ENCODE data around the gene NTSR2.

Gene NTSR2

GRCh38 chr2:11624893-11625292 is 45.1 kb downstream of the NTSR2 start:
- no peak for DNase-seq

- DNase-seq, result no peak
Measured at GRCh38 chr2:11622611-11623010, 47.4 kb downstream of the NTSR2 start.

DNA sequence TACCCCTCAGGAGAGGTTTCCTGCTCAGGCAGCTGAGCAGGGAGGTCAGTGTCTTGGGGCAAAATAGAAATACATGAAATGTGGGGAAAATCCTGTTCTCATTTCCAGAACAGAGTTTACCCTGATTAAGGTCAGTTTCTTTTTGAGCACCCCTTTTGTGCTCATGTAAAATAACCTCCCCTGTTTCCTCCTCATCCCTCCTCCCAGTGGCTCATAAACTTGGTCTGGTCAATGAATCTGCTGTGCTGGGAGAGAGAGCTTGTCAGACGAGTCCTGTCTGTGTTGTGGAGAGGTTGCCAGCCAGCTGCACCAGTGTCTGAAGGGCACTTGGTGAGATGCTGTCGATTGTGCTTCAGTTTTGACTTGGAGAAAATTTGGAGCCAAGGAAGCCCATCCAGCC is 48.6 kb downstream of the NTSR2 start:
- DNase-seq, result no peak

- no peak for DNase-seq
Measured at GRCh38 chr2:11618708-11619062, 51.3 kb downstream of the NTSR2 start.

- no peak for DNase-seq
Measured at GRCh38 chr2:11617984-11618707, 51.8 kb downstream of the NTSR2 start.

GRCh38 chr2:11617527-11617926 is 52.5 kb downstream of the NTSR2 start:
- no peak for DNase-seq

DNA sequence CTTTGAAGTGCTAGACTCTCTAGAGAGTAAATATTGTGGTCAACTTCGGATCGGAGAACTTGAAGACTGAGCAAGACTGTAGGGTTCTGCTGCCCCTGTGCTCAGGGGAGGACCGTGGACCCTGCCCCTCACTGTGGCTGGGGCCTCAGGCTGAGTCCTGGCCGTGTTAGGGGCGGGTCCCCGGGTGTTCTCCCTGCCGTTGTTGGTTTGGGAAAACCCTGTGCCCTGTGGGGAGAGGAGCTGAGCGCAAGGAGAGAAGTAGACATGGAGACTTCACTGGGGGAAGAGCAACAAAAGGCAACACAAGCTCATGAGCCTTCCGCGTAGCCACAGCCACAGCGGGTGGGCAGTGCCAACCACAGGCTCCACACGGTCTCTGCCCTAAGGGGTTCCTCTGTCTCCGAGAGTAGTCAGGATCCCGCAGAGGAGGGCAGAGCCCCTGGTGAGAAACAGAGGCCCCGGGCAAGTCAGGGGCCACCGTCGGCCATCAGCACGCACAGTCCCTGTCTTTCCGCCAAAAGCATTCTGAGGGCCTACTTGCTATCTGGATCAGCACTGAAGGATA is 53.1 kb downstream of the NTSR2 start:
- no peak for DNase-seq

DNA sequence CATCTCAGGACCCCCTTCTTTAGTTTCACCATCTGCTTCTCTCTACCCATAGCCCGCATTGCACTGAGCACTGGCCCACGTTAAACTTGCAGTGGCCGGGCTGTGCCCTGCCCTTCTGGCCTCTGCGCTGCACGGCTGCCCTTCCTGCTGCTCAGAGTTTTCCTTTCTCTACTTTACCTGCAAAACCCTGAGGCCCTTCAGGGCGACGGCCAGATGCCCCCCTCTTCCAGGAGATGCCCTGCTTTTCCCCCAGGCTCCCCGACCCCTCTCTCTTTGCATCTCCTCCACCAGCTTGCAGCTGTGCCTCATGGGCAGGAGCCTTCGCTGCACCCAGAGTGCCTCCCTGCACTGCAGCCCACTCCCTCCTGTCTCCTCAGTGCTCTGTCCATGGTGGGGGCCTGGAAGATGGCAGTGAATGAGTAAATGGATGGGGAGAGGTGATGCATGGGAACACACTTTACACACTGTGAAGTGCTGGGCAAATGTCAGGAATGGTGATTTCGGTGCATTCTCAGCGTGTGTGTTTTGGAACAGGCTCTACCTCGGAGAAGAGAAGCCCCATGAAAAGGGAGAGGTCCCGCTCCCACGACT is 53.8 kb downstream of the NTSR2 start:
- DNase-seq, result no peak

- DNase-seq, result no peak
Measured at GRCh38 chr2:11615209-11615608, 54.8 kb downstream of the NTSR2 start.

GRCh38 chr2:11613297-11613696 is 56.7 kb downstream of the NTSR2 start:
- DNase-seq, result no peak

DNA sequence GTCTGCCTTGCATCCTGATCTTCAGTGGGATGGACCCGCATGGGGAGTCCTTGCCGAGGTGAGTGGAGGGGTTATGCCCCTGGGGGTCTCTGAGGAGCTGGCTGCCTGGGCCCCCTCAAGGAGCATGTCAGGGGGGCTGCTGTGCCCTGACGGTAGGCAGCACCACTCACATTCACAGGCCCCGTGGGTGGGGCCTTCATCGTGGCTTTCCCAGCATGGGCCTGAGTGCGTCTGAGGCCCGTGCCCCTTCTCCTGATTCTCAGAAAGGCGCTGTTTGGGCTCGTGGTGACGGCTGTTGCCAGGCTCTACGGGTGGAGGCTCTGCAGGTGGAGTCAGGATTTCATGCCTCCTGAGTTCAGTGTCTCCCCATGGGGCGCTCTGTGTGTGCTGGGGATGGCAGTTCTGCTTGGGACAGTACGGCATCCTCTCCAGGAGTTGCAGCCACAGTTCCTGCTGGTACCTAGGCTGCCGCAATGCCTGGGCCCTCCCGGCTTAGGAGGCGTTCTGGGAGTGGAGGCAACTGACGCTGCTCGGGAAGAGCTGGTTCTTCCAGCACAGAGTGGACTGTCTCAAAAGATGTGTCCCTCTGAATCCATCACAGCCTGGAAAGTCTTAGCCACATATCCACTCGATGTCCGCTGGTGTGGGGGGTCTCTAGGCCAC is 57.3 kb downstream of the NTSR2 start:
- DNase-seq, result no peak

DNA sequence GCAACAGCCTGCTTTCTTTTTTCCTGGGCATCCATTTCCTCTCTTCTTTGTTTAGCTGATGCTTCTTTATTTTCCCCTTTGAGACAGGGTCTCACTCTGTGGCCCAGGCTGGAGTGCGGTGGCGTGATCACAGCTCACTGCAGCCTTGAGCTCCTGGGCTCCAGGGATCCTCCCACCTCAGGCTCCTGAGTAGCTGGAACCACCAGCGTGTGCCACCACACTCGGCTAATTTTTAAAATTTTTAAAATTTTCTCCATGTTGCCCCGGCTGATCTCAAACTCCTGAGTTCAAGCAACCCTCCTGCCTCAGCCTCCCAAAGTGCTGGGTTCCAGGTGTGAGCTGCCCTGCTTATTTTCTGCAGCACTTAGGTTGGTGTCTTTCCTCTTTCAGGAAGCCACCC is 58.7 kb downstream of the NTSR2 start:
- DNase-seq, result no peak

- no peak for DNase-seq
Measured at GRCh38 chr2:11610624-11611242, 59.3 kb downstream of the NTSR2 start.
